KMS-11 (cell line): ENCODE data around the gene ZNF627.

ENCODE experiments used
- H2AFZ ChIP-seq: fragments of 200-600 bp; sonication (generic); 2 replicates; pipeline ENCODE4 v1.6.1; 2016; ENCODE audit warnings: antibody characterized with exemption, mixed run types, low read depth
- H3K27ac ChIP-seq: fragments of 200-600 bp; sonication (generic); 2 replicates; pipeline ENCODE4 v1.6.1; 2016; ENCODE audit warnings: mild to moderate bottlenecking, mixed run types
- H3K27me3 ChIP-seq: fragments of 200-600 bp; sonication (generic); 2 replicates; pipeline ENCODE4 v1.6.1; 2017; ENCODE audit warnings: mild to moderate bottlenecking, low read depth, mixed run types, moderate library complexity; ENCODE audit not compliant: insufficient read depth
- H3K36me3 ChIP-seq: fragments of 200-600 bp; sonication (generic); 2 replicates; pipeline ENCODE4 v1.6.1; 2017; ENCODE audit warnings: mild to moderate bottlenecking, mixed run types; ENCODE audit not compliant: insufficient read depth
- H3K4me1 ChIP-seq: fragments of 200-600 bp; sonication (generic); 2 replicates; pipeline ENCODE4 v1.6.1; 2016; ENCODE audit warnings: mild to moderate bottlenecking, low read depth, mixed run types; ENCODE audit not compliant: poor library complexity, severe bottlenecking
- H3K4me2 ChIP-seq: fragments of 200-600 bp; sonication (generic); 2 replicates; pipeline ENCODE4 v1.7.0; 2016; ENCODE audit warnings: mild to moderate bottlenecking, mixed run types
- H3K4me3 ChIP-seq: fragments of 200-600 bp; sonication (generic); IDR thresholded peaks from 2 replicates; pipeline ENCODE4 v1.6.1; 2017; ENCODE audit warnings: low read depth, low read length, mixed read lengths; ENCODE audit not compliant: insufficient read depth
- H3K79me2 ChIP-seq: fragments of 200-600 bp; sonication (generic); 2 replicates; pipeline ENCODE4 v1.6.1; 2016; ENCODE audit warnings: low read depth, mixed run types; ENCODE audit not compliant: insufficient read depth
- H3K9ac ChIP-seq: fragments of 200-600 bp; sonication (generic); 2 replicates; pipeline ENCODE4 v1.6.1; 2016; ENCODE audit warnings: mild to moderate bottlenecking, mixed run types
- H4K20me1 ChIP-seq: fragments of 200-600 bp; sonication (generic); 2 replicates; pipeline ENCODE4 v1.6.1; 2016; ENCODE audit warnings: mild to moderate bottlenecking, mixed run types; ENCODE audit not compliant: insufficient read depth
- CTCF ChIP-seq: fragments of 200-600 bp; sonication (generic); conservative IDR thresholded peaks from 2 replicates; pipeline ENCODE4 v1.6.1; 2017; ENCODE audit warnings: low read depth, mild to moderate bottlenecking, antibody characterized with exemption, low read length, moderate library complexity, mixed read lengths

Gene ZNF627

GRCh38 chr19:11581740-11582139, 15.5 kb upstream of the ZNF627 start:
- peak overlapping the region; percentile 53 for H3K4me2 ChIP-seq
- H3K9ac ChIP-seq = 0 out of 2 replicates have a peak overlapping the region, but pooled peaks have one; percentile 19
- H3K27ac ChIP-seq = peak overlapping the region; percentile 37; the same call in 1 of the 2 replicates
- no peaks in the 10 kb centered on the region for H3K79me2 ChIP-seq
- H4K20me1 ChIP-seq = no peaks in the 10 kb centered on the region
- H3K27me3 ChIP-seq = no peaks in the 10 kb centered on the region
- H3K4me3 ChIP-seq = no peak overlapping the region
- H3K4me1 ChIP-seq = peaks cover 13% of the 10 kb centered on the region
- TF ChIP-seq CTCF = no peak
- H2AFZ ChIP-seq = peak overlapping the region; percentile 73
- no peaks in the 10 kb centered on the region for H3K36me3 ChIP-seq

- Histone ChIP-seq H2AFZ (no peak overlapping the region), H3K4me2 (no peak overlapping the region), H3K27me3 (no peaks in the 10 kb centered on the region), H3K27ac (no peak overlapping the region), H3K79me2 (no peaks in the 10 kb centered on the region), H3K9ac (no peak overlapping the region), H3K4me3 (no peak overlapping the region), H4K20me1 (no peaks in the 10 kb centered on the region), H3K36me3 (no peaks in the 10 kb centered on the region), H3K4me1 (peaks cover 9% of the 10 kb centered on the region)
- no peak for TF ChIP-seq CTCF
Observed at GRCh38 chr19:11586331-11586730, 11.0 kb upstream of the ZNF627 start.

- no peaks in the 10 kb centered on the region for H3K4me1 ChIP-seq
- H3K27ac ChIP-seq = no peak overlapping the region
- peak; percentile 81 for TF ChIP-seq CTCF
- H4K20me1 ChIP-seq = no peaks in the 10 kb centered on the region
- no peak overlapping the region for H3K9ac ChIP-seq
- H3K4me3 ChIP-seq = no peak overlapping the region
- no peaks in the 10 kb centered on the region for H3K36me3 ChIP-seq
- H3K4me2 ChIP-seq = peak overlapping the region; percentile 16; the same call in 1 of the 2 replicates
- H2AFZ ChIP-seq = peak overlapping the region; percentile 28; the same call in 1 of the 2 replicates
- H3K27me3 ChIP-seq = no peaks in the 10 kb centered on the region
- no peaks in the 10 kb centered on the region for H3K79me2 ChIP-seq
Observed at GRCh38 chr19:11587302-11587974, 9.8 kb upstream of the ZNF627 start.

- Histone ChIP-seq H3K4me1 (no peaks in the 10 kb centered on the region), H3K36me3 (no peaks in the 10 kb centered on the region), H4K20me1 (no peaks in the 10 kb centered on the region), H3K27me3 (no peaks in the 10 kb centered on the region), H3K4me2 (peak overlapping the region; percentile 16; the same call in 1 of the 2 replicates), H3K4me3 (no peak overlapping the region), H3K9ac (no peak overlapping the region), H3K79me2 (no peaks in the 10 kb centered on the region), H2AFZ (peak overlapping the region; percentile 28; the same call in 1 of the 2 replicates), H3K27ac (no peak overlapping the region)
- TF ChIP-seq CTCF = peak; percentile 22; the same call in 1 of the 2 replicates
Observed at GRCh38 chr19:11587975-11588631, 9.2 kb upstream of the ZNF627 start.
